ENCODE results near the gene LTA4H.
"Not testable (repeated sequence)": the region's sequence is repeated elsewhere in the genome, so short reads cannot be mapped to it uniquely, and the experiment has no call there.

The LTA4H gene

GRCh38 chr12:96035283-96036236 lies at the start of gene LTA4H:
TSS of gene LTA4H (minus strand) at chr12:96035587. CDS start at chr12:96035519, 68 bp downstream.
- peak; percentile 95 for DNase-seq

GRCh38 chr12:96084624-96085023 lies 49.2 kb upstream of the LTA4H start:
- DNase-seq = no peak

- DNase-seq = no peak
Observed at GRCh38 chr12:96083020-96083719, 47.8 kb upstream of the LTA4H start.

- no peak for DNase-seq
Observed at GRCh38 chr12:96081596-96081995, 46.2 kb upstream of the LTA4H start.

GRCh38 chr12:96078231-96079135 lies 43.1 kb upstream of the LTA4H start:
- no peak for DNase-seq

- no peak for DNase-seq
Observed at GRCh38 chr12:96077081-96077480, 41.7 kb upstream of the LTA4H start.

GRCh38 chr12:96075560-96075959 lies 40.2 kb upstream of the LTA4H start:
- DNase-seq = no peak

GRCh38 chr12:96073346-96074330 lies 38.3 kb upstream of the LTA4H start:
- no peak for DNase-seq

GRCh38 chr12:96070670-96071279 lies 35.4 kb upstream of the LTA4H start:
- no peak for DNase-seq

GRCh38 chr12:96069511-96070231 lies 34.3 kb upstream of the LTA4H start:
- DNase-seq = no peak

GRCh38 chr12:96068636-96069035 lies 33.2 kb upstream of the LTA4H start:
- no peak for DNase-seq

- no peak for DNase-seq
Observed at GRCh38 chr12:96068111-96068510, 32.7 kb upstream of the LTA4H start.

- DNase-seq = not testable (repeated sequence)
Observed at GRCh38 chr12:96065776-96066175, 30.4 kb upstream of the LTA4H start.

GRCh38 chr12:96064966-96065365 lies 29.6 kb upstream of the LTA4H start:
- DNase-seq = no peak

GRCh38 chr12:96064271-96064670 lies 28.9 kb upstream of the LTA4H start:
- DNase-seq = no peak

- no peak for DNase-seq
Observed at GRCh38 chr12:96063046-96063445, 27.7 kb upstream of the LTA4H start.

GRCh38 chr12:96061864-96062453 lies 26.6 kb upstream of the LTA4H start:
- DNase-seq = peak; percentile 73

- no peak for DNase-seq
Observed at GRCh38 chr12:96061323-96061722, 25.9 kb upstream of the LTA4H start.

- DNase-seq = no peak
Observed at GRCh38 chr12:96060041-96060440, 24.7 kb upstream of the LTA4H start.

- DNase-seq = no peak
Observed at GRCh38 chr12:96057986-96058553, 22.7 kb upstream of the LTA4H start.
